Measurements from ENCODE around the gene SYCE1.
"Not testable (repeated sequence)": the region's sequence is repeated elsewhere in the genome, so short reads cannot be mapped to it uniquely, and the experiment has no call there.

Gene SYCE1

DNA sequence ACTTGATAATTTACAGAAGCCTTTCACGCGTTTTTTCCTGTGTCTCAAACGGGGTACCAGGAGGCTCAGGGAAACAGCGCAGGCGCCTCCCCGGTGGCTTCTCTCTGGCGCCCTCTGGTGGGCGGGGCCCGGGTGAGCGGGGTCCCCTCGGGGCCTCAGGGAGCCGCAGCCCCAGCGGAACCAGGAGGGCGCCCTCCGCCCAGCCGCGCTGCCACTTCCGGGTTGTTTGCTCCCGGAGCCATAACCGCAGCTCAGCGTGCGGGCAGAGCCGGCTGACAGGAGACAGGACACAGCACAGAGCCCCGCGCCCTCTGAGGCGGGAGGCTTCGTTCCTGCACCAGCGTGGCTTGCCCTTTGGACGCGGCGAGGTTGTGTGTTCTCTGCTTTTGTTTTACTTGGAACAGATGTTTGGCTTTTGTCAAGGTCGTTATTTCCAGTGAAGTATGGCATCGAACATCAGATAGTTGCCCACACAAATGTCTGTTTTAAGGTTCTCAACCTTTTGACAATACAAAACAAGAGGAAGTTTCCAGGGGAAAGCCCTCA, 45.1 kb downstream of the SYCE1 start:
- H3K4me3 ChIP-seq (replicated peaks; ENCODE audit: insufficient read depth, low read length), result no peak overlapping the region
- TF ChIP-seq GABPA (IDR thresholded peaks at IDR 0.05; ENCODE audit: low read depth) (peak; percentile 63; the same call in 1 of the 2 replicates), POLR2AphosphoS5 (IDR thresholded peaks at IDR 0.05; ENCODE audit: low read depth) (peak; percentile 80), SPI1 (IDR thresholded peaks at IDR 0.05; ENCODE audit: borderline replicate concordance, low read depth) (peak; percentile 21; the same call in 1 of the 2 replicates)
- TF ChIP-seq, protein P1, sequence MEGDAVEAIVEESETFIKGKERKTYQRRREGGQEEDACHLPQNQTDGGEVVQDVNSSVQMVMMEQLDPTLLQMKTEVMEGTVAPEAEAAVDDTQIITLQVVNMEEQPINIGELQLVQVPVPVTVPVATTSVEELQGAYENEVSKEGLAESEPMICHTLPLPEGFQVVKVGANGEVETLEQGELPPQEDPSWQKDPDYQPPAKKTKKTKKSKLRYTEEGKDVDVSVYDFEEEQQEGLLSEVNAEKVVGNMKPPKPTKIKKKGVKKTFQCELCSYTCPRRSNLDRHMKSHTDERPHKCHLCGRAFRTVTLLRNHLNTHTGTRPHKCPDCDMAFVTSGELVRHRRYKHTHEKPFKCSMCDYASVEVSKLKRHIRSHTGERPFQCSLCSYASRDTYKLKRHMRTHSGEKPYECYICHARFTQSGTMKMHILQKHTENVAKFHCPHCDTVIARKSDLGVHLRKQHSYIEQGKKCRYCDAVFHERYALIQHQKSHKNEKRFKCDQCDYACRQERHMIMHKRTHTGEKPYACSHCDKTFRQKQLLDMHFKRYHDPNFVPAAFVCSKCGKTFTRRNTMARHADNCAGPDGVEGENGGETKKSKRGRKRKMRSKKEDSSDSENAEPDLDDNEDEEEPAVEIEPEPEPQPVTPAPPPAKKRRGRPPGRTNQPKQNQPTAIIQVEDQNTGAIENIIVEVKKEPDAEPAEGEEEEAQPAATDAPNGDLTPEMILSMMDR (IDR thresholded peaks at IDR 0.05; ENCODE audit: insufficient read depth, low read length), result peak; percentile 67
- TF ChIP-seq, protein P2, sequence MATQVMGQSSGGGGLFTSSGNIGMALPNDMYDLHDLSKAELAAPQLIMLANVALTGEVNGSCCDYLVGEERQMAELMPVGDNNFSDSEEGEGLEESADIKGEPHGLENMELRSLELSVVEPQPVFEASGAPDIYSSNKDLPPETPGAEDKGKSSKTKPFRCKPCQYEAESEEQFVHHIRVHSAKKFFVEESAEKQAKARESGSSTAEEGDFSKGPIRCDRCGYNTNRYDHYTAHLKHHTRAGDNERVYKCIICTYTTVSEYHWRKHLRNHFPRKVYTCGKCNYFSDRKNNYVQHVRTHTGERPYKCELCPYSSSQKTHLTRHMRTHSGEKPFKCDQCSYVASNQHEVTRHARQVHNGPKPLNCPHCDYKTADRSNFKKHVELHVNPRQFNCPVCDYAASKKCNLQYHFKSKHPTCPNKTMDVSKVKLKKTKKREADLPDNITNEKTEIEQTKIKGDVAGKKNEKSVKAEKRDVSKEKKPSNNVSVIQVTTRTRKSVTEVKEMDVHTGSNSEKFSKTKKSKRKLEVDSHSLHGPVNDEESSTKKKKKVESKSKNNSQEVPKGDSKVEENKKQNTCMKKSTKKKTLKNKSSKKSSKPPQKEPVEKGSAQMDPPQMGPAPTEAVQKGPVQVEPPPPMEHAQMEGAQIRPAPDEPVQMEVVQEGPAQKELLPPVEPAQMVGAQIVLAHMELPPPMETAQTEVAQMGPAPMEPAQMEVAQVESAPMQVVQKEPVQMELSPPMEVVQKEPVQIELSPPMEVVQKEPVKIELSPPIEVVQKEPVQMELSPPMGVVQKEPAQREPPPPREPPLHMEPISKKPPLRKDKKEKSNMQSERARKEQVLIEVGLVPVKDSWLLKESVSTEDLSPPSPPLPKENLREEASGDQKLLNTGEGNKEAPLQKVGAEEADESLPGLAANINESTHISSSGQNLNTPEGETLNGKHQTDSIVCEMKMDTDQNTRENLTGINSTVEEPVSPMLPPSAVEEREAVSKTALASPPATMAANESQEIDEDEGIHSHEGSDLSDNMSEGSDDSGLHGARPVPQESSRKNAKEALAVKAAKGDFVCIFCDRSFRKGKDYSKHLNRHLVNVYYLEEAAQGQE (IDR thresholded peaks at IDR 0.05; ENCODE audit: insufficient replicate concordance, low read depth), result peak; percentile 61
- DNase-seq (ENCODE audit: low read depth in 1 of 2, low spot score in 1 of 2), result peak; percentile 62 to 90
- H3K27ac ChIP-seq (replicated peaks), result peak overlapping the region; percentile 62
- H3K27me3 ChIP-seq (ENCODE audit: insufficient read depth, poor library complexity, severe bottlenecking), result no peaks in the 10 kb centered on the region

DNA sequence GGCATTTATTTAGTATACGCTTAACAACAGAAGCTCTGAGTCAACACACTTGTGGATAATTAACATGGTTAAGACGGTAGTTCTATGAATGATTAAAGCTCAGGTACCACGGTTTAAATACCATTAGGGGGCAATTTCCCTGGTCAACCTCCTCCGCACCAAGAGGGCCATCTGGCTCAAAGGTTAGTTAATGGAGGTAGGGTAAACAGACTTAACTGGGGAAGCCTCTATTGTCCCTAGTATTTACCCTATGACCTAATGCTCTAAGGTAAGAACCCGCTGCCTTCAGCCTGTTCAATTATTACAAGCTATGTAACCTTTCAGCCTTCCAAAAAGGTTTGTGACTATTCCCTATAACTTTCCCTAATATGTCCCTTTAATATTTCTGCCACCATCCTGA, 46.9 kb downstream of the SYCE1 start:
- H3K27ac ChIP-seq (replicated peaks); DNase-seq (ENCODE audit: low read depth in 1 of 2, low spot score in 1 of 2); H3K4me3 ChIP-seq (replicated peaks; ENCODE audit: insufficient read depth, low read length); H3K27me3 ChIP-seq (ENCODE audit: insufficient read depth, poor library complexity, severe bottlenecking): not testable (repeated sequence)

DNA sequence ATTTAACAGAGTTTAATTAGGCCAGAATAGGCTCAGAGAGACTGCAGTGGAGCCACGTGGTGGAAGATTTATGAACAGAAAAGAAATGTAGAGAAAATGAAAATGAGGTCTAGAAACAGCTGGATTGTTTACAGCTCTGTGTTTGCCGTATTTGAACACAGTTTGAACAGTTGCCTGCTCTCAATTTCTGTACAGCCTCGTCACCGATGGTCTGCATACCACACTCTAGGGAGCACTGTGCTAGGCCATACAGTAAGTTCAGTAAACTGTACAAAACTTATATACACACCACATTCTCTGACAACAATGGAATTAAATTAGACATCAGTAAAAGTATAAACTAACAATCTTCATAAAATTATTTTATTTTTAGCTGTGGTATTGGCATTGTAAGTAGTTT, 49.3 kb downstream of the SYCE1 start:
- no peak for DNase-seq (ENCODE audit: low read depth in 1 of 2, low spot score in 1 of 2)
- Histone ChIP-seq H3K27ac (replicated peaks) (no peak overlapping the region), H3K27me3 (ENCODE audit: insufficient read depth, poor library complexity, severe bottlenecking) (no peaks in the 10 kb centered on the region), H3K4me3 (replicated peaks; ENCODE audit: insufficient read depth, low read length) (no peak overlapping the region)
- no peak for TF ChIP-seq POLR2AphosphoS5 (IDR thresholded peaks at IDR 0.05; ENCODE audit: low read depth)
- no peak for TF ChIP-seq GABPA (IDR thresholded peaks at IDR 0.05; ENCODE audit: low read depth)
- TF ChIP-seq, protein P2 (IDR thresholded peaks at IDR 0.05; ENCODE audit: insufficient replicate concordance, low read depth), result no peak
- TF ChIP-seq, protein P1 (IDR thresholded peaks at IDR 0.05; ENCODE audit: insufficient read depth, low read length), result no peak
- TF ChIP-seq SPI1 (IDR thresholded peaks at IDR 0.05; ENCODE audit: borderline replicate concordance, low read depth), result no peak

DNA sequence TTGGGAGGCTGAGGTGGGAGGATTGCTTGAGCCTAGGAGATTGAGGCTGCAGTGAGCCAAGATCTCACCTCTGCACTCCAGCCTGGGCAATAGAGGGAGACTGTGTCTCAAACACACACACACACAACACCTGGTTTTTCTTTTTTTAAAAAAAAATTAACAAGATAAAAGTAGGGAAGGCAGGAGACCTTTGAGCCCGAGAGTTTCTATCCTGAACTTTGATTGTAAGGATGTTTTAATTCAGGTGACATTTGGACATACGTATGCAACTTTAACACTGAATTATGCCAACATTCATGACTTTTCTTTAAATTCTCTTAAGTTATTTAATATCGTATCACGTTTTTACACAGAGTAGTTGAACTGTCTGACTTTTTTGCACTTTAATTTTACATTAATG, 49.9 kb downstream of the SYCE1 start:
- Histone ChIP-seq H3K4me3 (replicated peaks; ENCODE audit: insufficient read depth, low read length) (no peak overlapping the region), H3K27ac (replicated peaks) (no peak overlapping the region), H3K27me3 (ENCODE audit: insufficient read depth, poor library complexity, severe bottlenecking) (no peaks in the 10 kb centered on the region)
- DNase-seq (ENCODE audit: low read depth in 1 of 2, low spot score in 1 of 2), result no peak
- no peak for TF ChIP-seq POLR2AphosphoS5 (IDR thresholded peaks at IDR 0.05; ENCODE audit: low read depth)
- TF ChIP-seq, protein P1 (IDR thresholded peaks at IDR 0.05; ENCODE audit: insufficient read depth, low read length), result no peak
- TF ChIP-seq, protein P2 (IDR thresholded peaks at IDR 0.05; ENCODE audit: insufficient replicate concordance, low read depth), result no peak

All from HL-60 (cell line).